OCI-LY1 (cell line): Measurements from ENCODE around the gene CACNB1.

ENCODE experiments used
- H2AFZ ChIP-seq: fragments of 200-600 bp; sonication (generic), shearing (Covaris generic); 2 replicates; pipeline ENCODE4 v1.6.0; 2014; ENCODE audit warnings: antibody characterized with exemption, mild to moderate bottlenecking, low read length
- H3F3A ChIP-seq: fragments of 200-600 bp; sonication (generic), shearing (Covaris generic); 2 replicates; pipeline ENCODE4 v1.6.0; 2014; ENCODE audit warnings: mild to moderate bottlenecking, antibody characterized with exemption, low read length, moderate library complexity; ENCODE audit not compliant: insufficient read depth
- H3K27ac ChIP-seq: fragments of 200-600 bp; sonication (generic); 2 replicates; pipeline ENCODE4 v1.5.1; 2014; ENCODE audit warnings: low read length, mixed run types, mild to moderate bottlenecking, low read depth; ENCODE audit not compliant: poor library complexity, severe bottlenecking
- H3K27me3 ChIP-seq: fragments of 200-600 bp; sonication (generic); 2 replicates; pipeline ENCODE4 v1.6.0; 2014; ENCODE audit warnings: antibody characterized with exemption, mild to moderate bottlenecking, low read length, moderate library complexity; ENCODE audit not compliant: insufficient read depth
- H3K36me3 ChIP-seq: fragments of 200-600 bp; sonication (generic); 2 replicates; pipeline ENCODE4 v1.6.1; 2014; ENCODE audit warnings: mild to moderate bottlenecking, antibody characterized with exemption, low read length, moderate library complexity, mixed read lengths; ENCODE audit not compliant: insufficient read depth
- H3K4me1 ChIP-seq: fragments of 200-600 bp; sonication (generic); 2 replicates; pipeline ENCODE4 v1.5.1; 2014; ENCODE audit warnings: mild to moderate bottlenecking, low read length, moderate library complexity; ENCODE audit not compliant: insufficient read depth, severe bottlenecking
- H3K4me2 ChIP-seq: fragments of 200-600 bp; sonication (generic), shearing (Covaris generic); 2 replicates; pipeline ENCODE4 v1.6.1; 2014; ENCODE audit warnings: low read length
- H3K4me3 ChIP-seq: fragments of 200-600 bp; sonication (generic); 2 replicates; pipeline ENCODE4 v1.5.1; 2014; ENCODE audit warnings: low read length, low read depth, mild to moderate bottlenecking, mixed read lengths; ENCODE audit not compliant: poor library complexity, severe bottlenecking
- H3K79me2 ChIP-seq: fragments of 200-600 bp; shearing (Covaris generic); 2 replicates; pipeline ENCODE4 v1.6.1; 2016; ENCODE audit warnings: mixed run types, low read length, mixed read lengths; ENCODE audit not compliant: insufficient read depth
- H3K9ac ChIP-seq: fragments of 200-600 bp; sonication (generic), shearing (Covaris generic); 2 replicates; pipeline ENCODE4 v1.6.1; 2014; ENCODE audit warnings: mild to moderate bottlenecking, low read length, mixed read lengths
- H3K9me2 ChIP-seq: fragments of 200-600 bp; sonication (generic), shearing (Covaris generic); 2 replicates; pipeline ENCODE4 v1.6.1; 2014; ENCODE audit warnings: low read depth, mild to moderate bottlenecking, low read length, mixed read lengths
- H3K9me3 ChIP-seq: fragments of 200-600 bp; shearing (Covaris generic); 2 replicates; pipeline ENCODE4 v1.6.1; 2014; ENCODE audit warnings: low read length, mixed read lengths
- H4K20me1 ChIP-seq: fragments of 200-600 bp; sonication (generic), shearing (Covaris generic); 2 replicates; pipeline ENCODE4 v1.6.0; 2016; ENCODE audit warnings: mild to moderate bottlenecking, low read length; ENCODE audit not compliant: insufficient read depth
- CTCF ChIP-seq: fragments of 200-600 bp; sonication (generic), shearing (Covaris generic); IDR thresholded peaks from 2 replicates; pipeline ENCODE4 v1.5.1; 2017; ENCODE audit warnings: mild to moderate bottlenecking, antibody characterized with exemption, low read length, moderate library complexity, mixed read lengths
- EZH2 ChIP-seq: fragments of 200-600 bp; sonication (generic), shearing (Covaris generic); IDR thresholded peaks from 2 replicates; pipeline ENCODE4 v1.8.0; 2017; ENCODE audit warnings: borderline replicate concordance, mixed run types, mild to moderate bottlenecking, antibody characterized with exemption, low read length, moderate library complexity, mixed read lengths

Gene CACNB1

GRCh38 chr17:39222866-39223834, 25.7 kb upstream of the CACNB1 start:
- H4K20me1 ChIP-seq, result no peaks in the 10 kb centered on the region
- no peak overlapping the region for H3K9ac ChIP-seq
- no peaks in the 10 kb centered on the region for H3F3A ChIP-seq
- no peaks in the 10 kb centered on the region for H3K36me3 ChIP-seq
- 0 out of 2 replicates have a peak, but pooled peaks cover 5% of the 10 kb centered on the region for H3K27me3 ChIP-seq
- no peak overlapping the region for H3K27ac ChIP-seq
- no peak overlapping the region for H3K4me3 ChIP-seq
- no peaks in the 10 kb centered on the region for H3K4me1 ChIP-seq
- no peak for TF ChIP-seq CTCF
- no peak for TF ChIP-seq EZH2
- no peaks in the 10 kb centered on the region for H3K9me3 ChIP-seq
- H3K9me2 ChIP-seq, result no peaks in the 10 kb centered on the region
- no peak overlapping the region for H3K4me2 ChIP-seq
- no peak overlapping the region for H2AFZ ChIP-seq
- H3K79me2 ChIP-seq, result no peaks in the 10 kb centered on the region

GRCh38 chr17:39222151-39222550, 24.7 kb upstream of the CACNB1 start:
- H3K36me3 ChIP-seq, result no peaks in the 10 kb centered on the region
- no peak overlapping the region for H3K27ac ChIP-seq
- no peak overlapping the region for H3K4me3 ChIP-seq
- H3F3A ChIP-seq, result no peaks in the 10 kb centered on the region
- H3K27me3 ChIP-seq, result 0 out of 2 replicates have a peak, but pooled peaks cover 5% of the 10 kb centered on the region
- no peaks in the 10 kb centered on the region for H3K79me2 ChIP-seq
- H3K9ac ChIP-seq, result no peak overlapping the region
- H3K9me3 ChIP-seq, result no peaks in the 10 kb centered on the region
- no peak overlapping the region for H3K4me2 ChIP-seq
- H3K4me1 ChIP-seq, result no peaks in the 10 kb centered on the region
- no peaks in the 10 kb centered on the region for H4K20me1 ChIP-seq
- H3K9me2 ChIP-seq, result no peaks in the 10 kb centered on the region
- TF ChIP-seq EZH2 (no peak), CTCF (no peak)
- no peak overlapping the region for H2AFZ ChIP-seq

- no peaks in the 10 kb centered on the region for H4K20me1 ChIP-seq
- no peaks in the 10 kb centered on the region for H3K4me1 ChIP-seq
- H3K4me3 ChIP-seq, result no peak overlapping the region
- no peaks in the 10 kb centered on the region for H3F3A ChIP-seq
- no peak overlapping the region for H2AFZ ChIP-seq
- no peaks in the 10 kb centered on the region for H3K79me2 ChIP-seq
- no peak for TF ChIP-seq EZH2
- no peak for TF ChIP-seq CTCF
- H3K27me3 ChIP-seq, result 0 out of 2 replicates have a peak, but pooled peaks cover 5% of the 10 kb centered on the region
- no peaks in the 10 kb centered on the region for H3K36me3 ChIP-seq
- no peak overlapping the region for H3K9ac ChIP-seq
- H3K9me3 ChIP-seq, result no peaks in the 10 kb centered on the region
- H3K9me2 ChIP-seq, result no peaks in the 10 kb centered on the region
- no peak overlapping the region for H3K4me2 ChIP-seq
- no peak overlapping the region for H3K27ac ChIP-seq
Measured at GRCh38 chr17:39221572-39221971, 24.1 kb upstream of the CACNB1 start.
